IMR-90 (cell line): ENCODE measurements around the gene SLIT3. TPM values are rescaled to one million over a fixed set of nuclear protein-coding genes. Genes with fewer than 3 reads are reported as not detected.

Experiments used
- ATAC-seq: fragments of 200-7000 bp; cut with Tn5 transposase; 2 replicates; pipeline ENCODE4 v1.9.1; 2020; ENCODE audit warnings: low read depth, mild to moderate bottlenecking, moderate library complexity
- BruUV-seq: library from RNA; stranded (reverse); fragments of 400-500 nt; replicated peaks from 2 replicates; lab custom pipeline; 2021; lab: Mats Ljungman, UMichigan
- CTCF ChIA-PET: fragments of 300-600 bp; formaldehyde crosslinking; extraction: SDS; loops from one replicate; lab custom pipeline; 2021; ENCODE audit warnings: antibody characterized with exemption; lab: Yijun Ruan, JAX
- POLR2A ChIA-PET: fragments of 300-600 bp; sonication (Branson Sonifier 250); formaldehyde crosslinking; loops from one replicate; lab custom pipeline; 2022; ENCODE audit warnings: antibody characterized with exemption; ENCODE audit not compliant: unreplicated experiment; lab: Charles Lee
- DNase-seq: peaks from one replicate; pipeline ENCODE4 v3.0.0; 2013
- H2AFZ ChIP-seq: replicated peaks from 2 replicates; pipeline ENCODE3; 2013; ENCODE audit warnings: low read length, mild to moderate bottlenecking; ENCODE audit not compliant: poor library complexity
- H2AK5ac ChIP-seq: 2 replicates; pipeline ENCODE4 v1.6.1; 2013; ENCODE audit warnings: low read depth, low read length, inconsistent platforms
- H2AK9ac ChIP-seq: replicated peaks from 2 replicates; pipeline ENCODE3; 2013; ENCODE audit warnings: mild to moderate bottlenecking, low read depth, low read length, moderate library complexity; ENCODE audit not compliant: poor library complexity
- H2BK120ac ChIP-seq: 2 replicates; pipeline ENCODE4 v1.6.1; 2013; ENCODE audit warnings: low read depth, low read length, inconsistent platforms
- H2BK15ac ChIP-seq: 3 replicates; pipeline ENCODE4 v1.6.1; 2013; ENCODE audit warnings: low read depth, low read length, inconsistent platforms
- H2BK20ac ChIP-seq: 2 replicates; pipeline ENCODE4 v1.6.1; 2013; ENCODE audit warnings: low read depth, mild to moderate bottlenecking, inconsistent platforms, low read length, moderate library complexity
- H2BK5ac ChIP-seq: 2 replicates; pipeline ENCODE4 v1.6.1; 2013; ENCODE audit warnings: mild to moderate bottlenecking, low read depth, low read length, inconsistent platforms; ENCODE audit not compliant: poor library complexity, severe bottlenecking
- H3K14ac ChIP-seq: replicated peaks from 2 replicates; pipeline ENCODE4 v1.6.1; 2013; ENCODE audit warnings: low read depth, low read length, inconsistent platforms
- H3K18ac ChIP-seq: 2 replicates; pipeline ENCODE4 v1.6.1; 2013; ENCODE audit warnings: low read depth, low read length, control low read depth
- H3K23ac ChIP-seq: 2 replicates; pipeline ENCODE4 v1.6.1; 2013; ENCODE audit warnings: low read depth, low read length, inconsistent platforms
- H3K27ac ChIP-seq: 2 replicates; pipeline ENCODE4 v1.5.1; 2013; ENCODE audit warnings: mild to moderate bottlenecking, control low read depth, low read length; ENCODE audit not compliant: insufficient read depth
- H3K27me3 ChIP-seq: 2 replicates; pipeline ENCODE4 v1.6.1; 2013; ENCODE audit warnings: low read length; ENCODE audit not compliant: control insufficient read depth, insufficient read depth
- H3K36me3 ChIP-seq: 2 replicates; pipeline ENCODE4 v1.6.1; 2013; ENCODE audit warnings: low read length, mixed read lengths; ENCODE audit not compliant: control insufficient read depth, insufficient read depth
- H3K4ac ChIP-seq: 2 replicates; pipeline ENCODE4 v1.6.1; 2013; ENCODE audit warnings: low read depth, low read length, inconsistent platforms
- H3K4me1 ChIP-seq: 2 replicates; pipeline ENCODE4 v1.6.1; 2013; ENCODE audit warnings: low read length, mixed read lengths; ENCODE audit not compliant: control insufficient read depth, insufficient read depth
- H3K4me2 ChIP-seq: 2 replicates; pipeline ENCODE4 v1.6.1; 2013; ENCODE audit warnings: low read depth, mild to moderate bottlenecking, control low read depth, low read length, moderate library complexity
- H3K4me3 ChIP-seq: 2 replicates; pipeline ENCODE4 v1.5.1; 2013; ENCODE audit warnings: low read depth, mild to moderate bottlenecking, control low read depth, low read length, moderate library complexity; ENCODE audit not compliant: insufficient read depth
- H3K56ac ChIP-seq: 2 replicates; pipeline ENCODE4 v1.6.1; 2013; ENCODE audit warnings: low read length, inconsistent platforms; ENCODE audit not compliant: insufficient read depth; ENCODE audit errors: extremely low read depth
- H3K79me1 ChIP-seq, 2 experiments: 2 replicates each; pipeline ENCODE4 v1.6.1; 2013; ENCODE audit warnings: low read length in 2 of 2, inconsistent platforms in 1 of 2, low read depth in 1 of 2
- H3K9ac ChIP-seq: 2 replicates; pipeline ENCODE4 v1.6.1; 2013; ENCODE audit warnings: low read depth, low read length, control low read depth
- H3K9me1 ChIP-seq: 2 replicates; pipeline ENCODE4 v1.6.1; 2013; ENCODE audit warnings: low read length, inconsistent platforms; ENCODE audit not compliant: insufficient read depth
- H3K9me3 ChIP-seq: 2 replicates; pipeline ENCODE4 v1.6.1; 2013; ENCODE audit warnings: low read length; ENCODE audit not compliant: control insufficient read depth, insufficient read depth
- H4K20me1 ChIP-seq: 2 replicates; pipeline ENCODE4 v1.6.1; 2013; ENCODE audit warnings: low read length, inconsistent platforms; ENCODE audit not compliant: insufficient read depth
- H4K5ac ChIP-seq: 2 replicates; pipeline ENCODE4 v1.6.1; 2013; ENCODE audit warnings: mild to moderate bottlenecking, low read depth, low read length, control low read depth
- H4K8ac ChIP-seq, 2 experiments: 2 replicates each; pipeline ENCODE4 v1.6.1; 2013; ENCODE audit warnings: low read depth in 2 of 2, low read length in 2 of 2, control low read depth in 1 of 2, inconsistent platforms in 1 of 2
- H4K91ac ChIP-seq: 2 replicates; pipeline ENCODE4 v1.6.1; 2013; ENCODE audit warnings: low read depth, low read length, inconsistent platforms; ENCODE audit not compliant: insufficient read depth
- BHLHE40 ChIP-seq: fragments of 150-350 bp; IDR thresholded peaks from 2 replicates; pipeline ENCODE4 v1.6.1; 2016; ENCODE audit warnings: mild to moderate bottlenecking, low read depth, low read length
- CEBPB ChIP-seq: IDR thresholded peaks from 2 replicates; pipeline ENCODE4 v1.6.1; 2012; ENCODE audit warnings: low read depth, low read length, improper control_type of control experiment
- CTCF ChIP-seq: conservative IDR thresholded peaks from 2 replicates; pipeline ENCODE4 v1.5.1; 2012; ENCODE audit warnings: mild to moderate bottlenecking, low read depth, low read length, improper control_type of control experiment
- FOS ChIP-seq: fragments of 150-350 bp; IDR thresholded peaks from 2 replicates; pipeline ENCODE4 v1.6.1; 2016; ENCODE audit warnings: low read depth, low read length
- MAZ ChIP-seq: IDR thresholded peaks from 2 replicates; pipeline ENCODE4 v1.6.1; 2012; ENCODE audit warnings: low read depth, mild to moderate bottlenecking, low read length, improper control_type of control experiment, moderate library complexity, borderline replicate concordance
- RAD21 ChIP-seq: IDR thresholded peaks from 2 replicates; pipeline ENCODE4 v1.6.1; 2012; ENCODE audit warnings: low read length, improper control_type of control experiment
- RFX5 ChIP-seq: IDR thresholded peaks from 2 replicates; pipeline ENCODE4 v1.8.0; 2012; ENCODE audit warnings: low read depth, mild to moderate bottlenecking, low read length, moderate library complexity
- USF2 ChIP-seq: fragments of 150-350 bp; IDR thresholded peaks from 2 replicates; pipeline ENCODE4 v1.6.1; 2017; ENCODE audit warnings: mild to moderate bottlenecking, antibody characterized with exemption, low read length, low read depth
- WGBS, 2 experiments: methylation state at CpG; one replicate each; pipeline versions ENCODE4 v1.1.5 to v1.1.7; 2013; ENCODE audit warnings: missing lambda C conversion rate in 2 of 2; ENCODE audit not compliant: insufficient read length in 1 of 2; ENCODE audit errors: extremely low coverage in 2 of 2; 5-methylcytosine and 5-hydroxymethylcytosine counted together
- dilution Hi-C: fragments of 300-500 bp; cut with HindIII; formaldehyde crosslinking; loops from one replicate; pipeline ENCODE4 v1.14.3; 2018; ENCODE audit warnings: low sequenced_read_pairs; ENCODE audit not compliant: unreplicated experiment
- in situ Hi-C: fragments of 300-500 bp; cut with MboI; formaldehyde crosslinking; loops from 3 replicates; pipeline ENCODE4 v1.14.3; 2019; ENCODE audit warnings: low sequenced_read_pairs, inconsistent platforms, mixed read lengths
- intact Hi-C: fragments of 100-400 bp; cut with micrococcal nuclease; formaldehyde crosslinking; loops from 2 replicates; pipeline ENCODE4 v1.10.0; 2022
- polyA plus RNA-seq, 3 experiments: library from polyadenylated mRNA; depleted of rRNA; stranded (reverse); fragments of >200 nt; gene quantifications; 2 replicates each; pipeline ENCODE4 v1.2.3, GENCODE V29; 2012; ENCODE audit warnings: low replicate concordance in 1 of 3
- total RNA-seq: library from RNA; depleted of rRNA; stranded (reverse); fragments of >200 nt; gene quantifications from 2 replicates; pipeline ENCODE4 v1.2.3, GENCODE V29; 2012

Gene SLIT3
- total and polyA plus RNA-seq, 2 of the 4 experiments (the other 2 are of a cell fraction), result 0.18 to 0.50 TPM

GRCh38 chr5:168827636-168828035, 473.3 kb downstream of the SLIT3 start:
- Histone ChIP-seq H3K4me3 (no peak overlapping the region), H3K4me2 (no peak overlapping the region), H2BK5ac (no peak overlapping the region), H4K5ac (no peak overlapping the region), H3K14ac (no peak overlapping the region), H4K91ac (no peak overlapping the region), H2BK20ac (no peak overlapping the region), H3K56ac (no peak overlapping the region), H3K9me3 (no peaks in the 10 kb centered on the region), H3K9me1 (no peaks in the 10 kb centered on the region), H2BK120ac (no peak overlapping the region), H2AK9ac (no peak overlapping the region), H4K20me1 (no peaks in the 10 kb centered on the region), H3K79me1 (no peaks in the 10 kb centered on the region), H3K27me3 (no peaks in the 10 kb centered on the region), H3K4ac (no peak overlapping the region), H2AFZ (no peak overlapping the region), H3K36me3 (no peaks in the 10 kb centered on the region), H3K18ac (no peak overlapping the region), H3K4me1 (no peaks in the 10 kb centered on the region), H3K9ac (no peak overlapping the region), H2AK5ac (no peak overlapping the region), H3K23ac (no peak overlapping the region), H2BK15ac (no peak overlapping the region), H4K8ac (no peak overlapping the region), H3K27ac (no peak overlapping the region)
- dilution Hi-C loops (no loop called here), intact Hi-C loops (no loop called here), in situ Hi-C loops (no loop called here)
- ATAC-seq (no peak), DNase-seq (no peak)
- CTCF ChIA-PET, result no interaction called here
- TF ChIP-seq FOS (no peak), BHLHE40 (no peak), RFX5 (no peak), CTCF (no peak), MAZ (no peak), USF2 (no peak), CEBPB (no peak), RAD21 (no peak)
- POLR2A ChIA-PET, result no interaction called here
- BruUV-seq, result no TSS peak
- no CpG with 5 or more reads among the region's 3 CpGs for WGBS, 2 experiments
